Astrocyte (in vitro differentiated cells and primary cell): ENCODE data around the gene S1PR2.

Experiments
- CTCF ChIP-seq: IDR thresholded peaks from 2 replicates; pipeline ENCODE4 v1.5.1; 2011; ENCODE audit warnings: low read depth, mild to moderate bottlenecking, inconsistent platforms, low read length, moderate library complexity; ENCODE audit not compliant: insufficient read depth
- EZH2 ChIP-seq: IDR thresholded peaks from 2 replicates; pipeline ENCODE4 v1.6.1; 2012; ENCODE audit warnings: mild to moderate bottlenecking, low read length, inconsistent platforms; ENCODE audit not compliant: insufficient read depth

DNA sequence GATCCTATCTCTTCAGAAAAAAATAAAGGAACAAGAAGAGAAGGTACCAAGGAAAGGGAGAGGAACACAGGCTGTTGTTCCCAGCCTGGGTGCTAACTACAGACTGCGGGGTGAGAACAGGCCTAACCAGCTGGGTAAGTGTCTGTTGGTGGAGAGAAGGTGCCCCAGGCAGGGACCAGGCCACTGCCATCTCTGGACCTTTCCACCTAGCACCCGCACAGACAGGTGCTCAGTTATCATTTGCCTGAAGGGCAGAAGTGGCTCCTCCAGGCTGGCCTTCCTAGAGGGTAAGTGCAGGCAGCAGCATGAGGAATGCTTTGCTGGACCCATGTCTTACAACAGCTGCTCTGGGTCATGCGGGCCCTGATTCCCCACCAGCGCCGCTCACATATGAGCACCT, 46.5 kb downstream of the S1PR2 start:
- TF ChIP-seq CTCF = no peak
- no peak for TF ChIP-seq EZH2
